Heart left ventricle (tissue), 13 donors: ENCODE data around the gene TTLL5.

Source experiments
- CTCF ChIP-seq, 12 donors: fragments of 200-600 bp; sonication (generic) in 4 of 12; IDR thresholded peaks; one replicate each; pipeline versions ENCODE4 v1.5.0 to v1.8.0; 2018 to 2022; ENCODE audit warnings: antibody characterized with exemption in 12 of 12, mild to moderate bottlenecking in 5 of 12
- POLR2A ChIP-seq, 2 donors: fragments of 450-650 bp; IDR thresholded peaks; one replicate each; pipeline ENCODE4 v1.6.1; 2017; ENCODE audit warnings: antibody characterized with exemption in 2 of 2, mild to moderate bottlenecking in 2 of 2, moderate library complexity in 2 of 2
- donor health status: ischemic (EF 13 %, LVEDD 7.1; RV severe dilation, severe dysfunction).
- donor health status: DM: no; HTN: yes; CAD: no.
- donor health status: DM: no; HTN: no; CAD: no.
- donor health status: ischemic (EF 25% LVEDD 6.9; RV normal size, moderate dysfunction).
- donor health status: ischemic (EF 25% LVEDD 5.7; RV mildly dilated, moderate dysfunction).
- donor health status: ischemic (EF 35%, LVEDD 5.7; RV mildly dilated, moderate dysfunction).
- donor health status: nonischemic (EF 11% LVEDD 7.7; RV severe dilation, severe dysfunction).
- donor health status: DM: yes; HTN: yes; CAD: no.
- donor health status: PGD.
- donor health status: ischemic (EF 29% LVEDD 5.4; RV normal size, mild dysfunction).
- donor health status: nonischemic (EF 23%, LVEDD 6.1; RV moderate dilation, normal function).

GRCh38 chr14:75636100-75636692, 24.9 kb upstream of the TTLL5 start:
- TF ChIP-seq CTCF (IDR thresholded peaks at IDR 0.05) (no peak), POLR2A (IDR thresholded peaks at IDR 0.05) (no peak)
